Choroid plexus epithelial cell (primary cell): ENCODE measurements around the gene OXT.
A peak's percentile ranks its signal among the peaks of the same experiment; 100 is the strongest.

Source experiments
- DNase-seq: peaks from one replicate; pipeline ENCODE4 v3.0.0-alpha.2; 2010; ENCODE audit warnings: low read depth
- H3K4me3 ChIP-seq: 2 replicates; pipeline ENCODE4 v1.5.1; 2011; ENCODE audit warnings: low read depth, mild to moderate bottlenecking, control low read depth, low read length, moderate library complexity
- TF ChIP-seq, protein P1 (sequence below): conservative IDR thresholded peaks from 2 replicates; pipeline ENCODE4 v1.5.1; 2011; ENCODE audit warnings: low read depth, mild to moderate bottlenecking, control low read depth, inconsistent platforms, low read length, moderate library complexity

Gene OXT

DNA sequence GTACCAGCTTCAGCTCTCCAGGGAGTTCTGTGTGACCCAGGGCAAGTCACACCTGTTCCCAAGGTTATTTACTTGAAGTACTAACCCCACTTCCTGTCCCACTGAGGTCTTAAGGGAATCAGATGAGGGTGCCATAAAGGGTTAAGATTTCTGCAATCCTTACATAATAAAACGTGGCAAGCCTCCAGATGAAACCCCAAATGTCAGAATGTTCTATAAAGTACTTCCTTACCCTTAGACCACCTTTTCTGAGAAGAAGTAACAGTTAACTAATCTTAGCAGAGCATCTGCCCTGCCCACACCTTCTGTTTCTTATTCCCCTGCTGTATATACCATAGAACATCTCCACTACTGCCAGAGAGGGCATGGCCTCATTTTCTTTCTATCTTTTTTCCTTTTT lies 19.1 kb downstream of the OXT start:
- TF ChIP-seq, protein P1, sequence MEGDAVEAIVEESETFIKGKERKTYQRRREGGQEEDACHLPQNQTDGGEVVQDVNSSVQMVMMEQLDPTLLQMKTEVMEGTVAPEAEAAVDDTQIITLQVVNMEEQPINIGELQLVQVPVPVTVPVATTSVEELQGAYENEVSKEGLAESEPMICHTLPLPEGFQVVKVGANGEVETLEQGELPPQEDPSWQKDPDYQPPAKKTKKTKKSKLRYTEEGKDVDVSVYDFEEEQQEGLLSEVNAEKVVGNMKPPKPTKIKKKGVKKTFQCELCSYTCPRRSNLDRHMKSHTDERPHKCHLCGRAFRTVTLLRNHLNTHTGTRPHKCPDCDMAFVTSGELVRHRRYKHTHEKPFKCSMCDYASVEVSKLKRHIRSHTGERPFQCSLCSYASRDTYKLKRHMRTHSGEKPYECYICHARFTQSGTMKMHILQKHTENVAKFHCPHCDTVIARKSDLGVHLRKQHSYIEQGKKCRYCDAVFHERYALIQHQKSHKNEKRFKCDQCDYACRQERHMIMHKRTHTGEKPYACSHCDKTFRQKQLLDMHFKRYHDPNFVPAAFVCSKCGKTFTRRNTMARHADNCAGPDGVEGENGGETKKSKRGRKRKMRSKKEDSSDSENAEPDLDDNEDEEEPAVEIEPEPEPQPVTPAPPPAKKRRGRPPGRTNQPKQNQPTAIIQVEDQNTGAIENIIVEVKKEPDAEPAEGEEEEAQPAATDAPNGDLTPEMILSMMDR: no peak
- no peak overlapping the region for H3K4me3 ChIP-seq
- no peak for DNase-seq

GRCh38 chr20:3092611-3093379 lies 21.4 kb downstream of the OXT start:
- DNase-seq: no peak
- H3K4me3 ChIP-seq: peak overlapping the region; percentile 49
- TF ChIP-seq, protein P1: no peak

DNA sequence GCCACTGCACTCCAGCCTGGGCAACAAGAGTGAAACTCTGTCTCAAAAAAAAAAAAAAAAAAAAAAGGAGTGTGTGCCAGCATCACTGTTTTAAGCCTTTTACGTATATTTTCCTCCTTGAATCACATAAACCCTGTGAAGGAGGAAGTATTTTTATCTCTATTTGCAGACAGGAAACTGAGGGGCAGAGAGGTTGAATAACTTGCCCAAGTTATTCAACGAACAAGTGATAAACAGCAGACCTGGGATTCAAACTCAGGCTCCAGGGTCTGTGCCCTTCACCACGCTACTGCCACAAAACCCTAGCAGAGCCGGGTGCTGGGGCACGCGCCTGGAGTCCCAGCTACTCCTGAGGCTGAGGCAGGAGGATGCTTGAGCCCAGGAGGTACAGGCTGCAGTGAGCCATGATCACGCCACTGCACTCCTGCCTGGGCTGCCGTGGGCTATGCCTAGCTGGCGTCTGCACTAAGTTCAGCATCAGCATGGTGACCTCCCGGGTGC lies 22.5 kb downstream of the OXT start:
- no peak for DNase-seq
- TF ChIP-seq, protein P1: no peak
- H3K4me3 ChIP-seq: no peak overlapping the region

DNA sequence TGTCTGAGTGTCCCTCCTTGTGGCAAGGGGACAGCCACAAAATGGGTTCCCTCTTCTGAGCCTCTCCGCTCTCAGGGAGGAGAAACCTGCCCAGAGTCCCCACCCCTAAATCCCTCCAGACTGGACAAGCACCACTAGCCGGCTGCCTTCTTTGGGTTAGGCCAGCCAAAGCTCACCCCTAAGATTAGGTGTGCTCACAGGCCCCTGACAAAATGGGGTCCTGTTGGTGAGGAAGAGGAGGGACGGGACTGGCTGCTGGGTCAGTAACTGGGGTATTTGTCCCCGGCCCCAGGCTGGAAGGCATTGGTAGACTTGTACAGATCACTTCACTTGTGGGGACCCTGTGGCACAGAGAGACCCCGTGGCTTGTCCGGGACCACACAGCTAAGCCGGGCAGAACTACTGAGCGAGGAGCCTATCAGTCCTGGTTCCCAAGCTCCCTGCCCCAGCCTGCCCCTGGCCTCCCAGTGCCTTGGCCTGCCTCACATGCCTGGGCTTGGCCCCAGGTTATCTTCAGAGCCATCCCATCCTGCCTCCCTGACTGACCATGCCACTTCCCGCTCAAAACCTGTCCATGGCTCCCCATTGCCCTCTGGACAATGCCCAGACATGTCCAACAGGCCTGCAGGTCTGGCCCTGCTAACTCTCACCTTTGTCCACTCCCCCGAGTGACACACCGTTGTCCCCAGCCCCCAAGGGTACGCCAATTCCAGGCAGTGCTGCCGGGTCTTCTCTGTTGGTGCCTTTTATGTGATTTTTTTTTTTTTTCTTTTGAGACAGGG lies 23.6 kb downstream of the OXT start:
- no peak for DNase-seq
- TF ChIP-seq, protein P1: no peak
- H3K4me3 ChIP-seq: no peak overlapping the region

GRCh38 chr20:3100480-3100879 lies 29.1 kb downstream of the OXT start:
- no peak for DNase-seq
- H3K4me3 ChIP-seq: no peak overlapping the region
- TF ChIP-seq, protein P1: no peak

DNA sequence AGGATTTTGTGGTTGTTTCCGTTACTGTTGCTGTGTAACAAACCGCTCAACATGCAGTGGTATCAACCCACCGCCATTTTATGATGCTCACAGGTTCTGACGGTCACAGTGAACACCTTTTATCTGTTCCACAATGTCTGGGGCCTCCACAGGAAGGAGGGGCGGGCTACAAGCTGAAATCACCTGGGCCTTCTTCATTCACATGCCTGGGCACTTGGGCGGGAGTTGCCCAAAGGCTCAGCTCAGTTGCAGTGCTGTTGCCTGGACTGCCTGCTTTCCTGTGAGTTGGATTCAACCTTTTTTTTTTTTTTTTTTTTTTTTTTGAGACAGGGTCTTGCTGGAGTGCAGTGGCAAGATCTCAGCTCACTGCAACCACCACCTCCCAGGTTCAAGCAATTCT lies 29.8 kb downstream of the OXT start:
- no peak overlapping the region for H3K4me3 ChIP-seq
- DNase-seq: no peak
- TF ChIP-seq, protein P1: no peak
